ENCODE measurements around the gene ZBTB22.

GRCh38 chr6:33288141-33288920 is 29.2 kb downstream of the ZBTB22 start:
- TF ChIP-seq CTCF (IDR thresholded peaks at IDR 0.05) (no peak), POLR2A (IDR thresholded peaks at IDR 0.05) (no peak)
